ENCODE results near the gene DCST2.

Gene DCST2

GRCh38 chr1:155050560-155051341 is 17.2 kb upstream of the DCST2 start, which contains the start of gene ADAM15:
TSS of gene ADAM15 (plus strand) at chr1:155051316. CDS start at chr1:155051387, 71 bp downstream.
- H3K9ac ChIP-seq, result peak within 1 kb of the TSS; percentile 21
- peak within 1 kb of the TSS; percentile 66 for H3K27ac ChIP-seq
- H3K27me3 ChIP-seq (ENCODE audit: control insufficient read depth, insufficient read depth, low read length), result no peaks in the 10 kb centered on the region
- no peaks in the 10 kb centered on the region for H3K9me3 ChIP-seq (ENCODE audit: control insufficient read depth, low read length)
- H2AFZ ChIP-seq, result peak within 1 kb of the TSS; percentile 68
- no peaks in the 10 kb centered on the region for H3K4me1 ChIP-seq
- peak; percentile 60 for TF ChIP-seq CTCF (IDR thresholded peaks at IDR 0.05)
- no peaks in the 10 kb centered on the region for H3K36me3 ChIP-seq (ENCODE audit: control insufficient read depth, insufficient read depth, low read length)
- no peaks in the 10 kb centered on the region for H3K79me2 ChIP-seq
- peak within 1 kb of the TSS; percentile 98 for H3K4me2 ChIP-seq (ENCODE audit: low read length)
- peak within 1 kb of the TSS; percentile 82 for H3K4me3 ChIP-seq (ENCODE audit: low read depth, low read length)

DNA sequence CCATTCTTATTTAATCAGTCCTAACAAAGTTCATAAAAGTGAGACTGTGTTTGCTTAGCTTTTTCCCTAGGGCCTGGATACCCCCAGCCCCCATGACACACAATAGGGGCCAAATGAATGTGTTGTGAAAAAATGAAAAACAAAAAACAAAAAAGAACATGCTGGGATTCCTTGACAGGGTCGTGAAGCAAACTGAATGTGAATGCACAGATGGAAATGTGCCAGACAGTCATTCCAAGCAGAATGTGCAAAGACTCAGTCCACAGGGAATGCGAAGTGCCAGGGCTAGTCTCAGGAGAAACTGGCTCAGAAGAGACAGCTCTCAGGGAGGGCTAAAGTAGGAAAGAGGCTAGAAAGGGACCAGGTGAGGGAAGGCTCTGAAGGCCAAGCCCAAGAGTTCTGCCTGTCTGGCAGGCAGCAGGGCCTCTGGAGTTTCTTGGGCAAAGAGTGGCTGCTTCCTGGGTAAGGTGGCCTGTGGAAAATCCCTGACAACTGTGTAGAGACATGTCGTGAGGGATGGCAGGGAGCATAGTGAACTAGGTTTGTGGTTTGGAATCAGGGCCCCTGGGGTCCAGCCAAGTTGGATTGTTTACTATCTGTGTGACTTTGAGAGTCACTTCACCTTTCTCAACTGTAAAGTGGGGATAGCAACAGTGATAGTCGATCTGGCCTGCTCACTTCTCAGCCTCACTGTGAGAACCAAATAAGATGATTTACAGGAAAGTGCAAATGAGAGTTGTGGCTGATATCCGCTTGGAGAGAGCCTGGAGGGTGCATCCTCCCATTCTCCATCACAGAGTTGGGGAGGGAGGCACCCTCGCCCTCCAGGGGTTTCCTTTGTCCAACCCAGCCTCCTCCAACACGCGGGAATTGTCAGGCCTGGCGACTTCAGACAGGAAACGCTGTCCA is 16.3 kb upstream of the DCST2 start:
- H3K27ac ChIP-seq, result peak overlapping the region; percentile 58
- H3K79me2 ChIP-seq, result no peaks in the 10 kb centered on the region
- H3K4me3 ChIP-seq (ENCODE audit: low read depth, low read length), result peak overlapping the region; percentile 68
- H2AFZ ChIP-seq, result peak overlapping the region; percentile 66
- H3K27me3 ChIP-seq (ENCODE audit: control insufficient read depth, insufficient read depth, low read length), result no peaks in the 10 kb centered on the region
- H3K4me1 ChIP-seq, result no peaks in the 10 kb centered on the region
- H3K9me3 ChIP-seq (ENCODE audit: control insufficient read depth, low read length), result no peaks in the 10 kb centered on the region
- H3K9ac ChIP-seq, result no peak overlapping the region
- peak overlapping the region; percentile 98 for H3K4me2 ChIP-seq (ENCODE audit: low read length)
- TF ChIP-seq CTCF (IDR thresholded peaks at IDR 0.05), result no peak
- H3K36me3 ChIP-seq (ENCODE audit: control insufficient read depth, insufficient read depth, low read length), result no peaks in the 10 kb centered on the region

DNA sequence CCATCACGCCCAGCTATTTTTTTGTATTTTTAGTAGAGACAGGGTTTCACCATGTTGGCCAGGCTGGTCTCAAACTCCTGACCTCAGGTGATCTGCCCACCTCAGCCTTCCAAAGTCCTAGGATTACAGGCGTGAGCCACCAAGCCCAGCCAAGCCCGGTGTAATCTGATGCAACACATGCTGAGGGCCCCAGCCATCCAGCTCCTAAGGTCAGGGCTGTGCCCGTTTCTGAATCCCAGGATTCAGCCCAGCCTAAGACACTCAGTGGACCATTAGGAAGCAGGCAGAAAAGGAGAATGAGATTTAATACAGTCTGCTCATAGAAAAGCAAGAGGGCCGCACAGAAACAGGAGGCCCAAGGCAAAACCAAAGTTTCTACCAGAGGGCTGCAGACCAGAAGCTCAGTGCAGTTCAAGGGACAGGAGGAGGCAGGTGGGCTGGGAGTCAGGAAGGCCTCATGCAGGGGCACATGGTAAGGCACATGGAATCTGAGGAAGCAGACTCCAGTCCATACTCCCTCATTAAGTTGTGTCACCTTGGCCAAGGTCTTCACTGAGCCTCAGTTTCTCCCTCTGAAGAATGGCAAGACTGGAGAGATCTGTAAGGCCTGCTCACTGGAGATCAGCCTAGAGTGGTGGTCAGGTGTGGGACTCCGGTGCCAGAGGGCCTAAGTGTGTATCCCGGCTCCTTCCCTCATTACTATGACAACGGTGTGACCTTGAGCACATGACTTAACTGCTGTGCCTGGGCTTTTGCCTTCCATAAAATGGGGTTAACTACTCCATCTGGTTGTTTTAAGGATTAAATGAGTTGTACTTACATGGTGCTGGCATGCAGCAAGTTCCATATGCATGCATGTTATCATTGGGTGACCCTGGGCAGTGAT is 15.1 kb upstream of the DCST2 start:
- no peak for TF ChIP-seq CTCF (IDR thresholded peaks at IDR 0.05)
- no peak overlapping the region for H3K27ac ChIP-seq
- H3K4me2 ChIP-seq (ENCODE audit: low read length), result no peak overlapping the region
- no peaks in the 10 kb centered on the region for H3K36me3 ChIP-seq (ENCODE audit: control insufficient read depth, insufficient read depth, low read length)
- H3K9ac ChIP-seq, result no peak overlapping the region
- no peak overlapping the region for H2AFZ ChIP-seq
- no peak overlapping the region for H3K4me3 ChIP-seq (ENCODE audit: low read depth, low read length)
- H3K9me3 ChIP-seq (ENCODE audit: control insufficient read depth, low read length), result no peaks in the 10 kb centered on the region
- H3K4me1 ChIP-seq, result no peaks in the 10 kb centered on the region
- H3K79me2 ChIP-seq, result no peaks in the 10 kb centered on the region
- no peaks in the 10 kb centered on the region for H3K27me3 ChIP-seq (ENCODE audit: control insufficient read depth, insufficient read depth, low read length)

DNA sequence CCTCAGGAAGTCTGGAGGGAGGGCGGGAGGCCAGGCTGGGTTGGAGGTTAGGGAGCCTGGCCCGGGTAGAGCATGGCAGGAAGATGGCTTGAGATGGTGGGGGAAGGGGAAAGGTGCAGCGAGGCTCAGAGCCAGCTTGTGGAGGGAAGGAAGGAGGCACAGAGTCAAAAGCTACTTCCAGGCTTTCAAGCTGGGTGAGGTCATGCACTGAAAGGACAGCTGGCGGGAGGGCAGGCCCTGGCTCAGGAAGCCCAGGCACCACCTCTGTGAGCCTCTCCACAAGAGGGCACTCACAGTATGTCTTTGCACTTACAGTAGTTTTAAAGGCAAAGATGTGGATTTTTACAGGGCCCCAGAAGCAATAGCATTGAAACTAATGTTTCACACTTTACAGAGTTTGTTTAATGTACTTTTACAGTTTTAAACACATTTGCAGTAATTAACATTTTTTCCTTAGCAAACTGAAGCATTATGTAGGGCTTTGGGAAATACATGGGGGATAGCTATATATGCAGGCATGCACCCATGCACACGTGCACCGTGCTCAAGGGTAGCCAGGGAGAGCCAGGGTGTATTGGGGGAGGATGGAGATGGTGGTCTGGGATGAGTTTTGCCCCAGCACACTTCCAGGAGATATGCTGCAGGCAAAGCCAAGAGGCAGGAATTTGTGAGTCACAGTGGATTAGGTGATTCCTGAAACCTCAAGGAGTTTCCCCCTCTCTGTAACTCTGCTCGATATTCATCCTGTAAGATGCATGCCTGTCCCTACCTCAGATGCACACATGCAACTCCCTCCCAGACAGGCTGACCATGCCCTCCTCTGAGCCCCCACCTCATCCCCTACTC is 11.5 kb upstream of the DCST2 start:
- Histone ChIP-seq H3K9ac (no peak overlapping the region), H3K36me3 (ENCODE audit: control insufficient read depth, insufficient read depth, low read length) (no peaks in the 10 kb centered on the region), H3K4me1 (no peaks in the 10 kb centered on the region), H3K79me2 (no peaks in the 10 kb centered on the region), H3K4me3 (ENCODE audit: low read depth, low read length) (no peak overlapping the region), H3K27me3 (ENCODE audit: control insufficient read depth, insufficient read depth, low read length) (no peaks in the 10 kb centered on the region), H3K27ac (no peak overlapping the region), H3K4me2 (ENCODE audit: low read length) (no peak overlapping the region), H2AFZ (peak overlapping the region; percentile 41), H3K9me3 (ENCODE audit: control insufficient read depth, low read length) (no peaks in the 10 kb centered on the region)
- TF ChIP-seq CTCF (IDR thresholded peaks at IDR 0.05), result peak; percentile 69

Measured in parathyroid adenoma (tissue), 2 donors.